CD4-positive, alpha-beta T cell treated with Interleukin-2 at 100 ng/mL for 4 hours (primary cell): ENCODE results near the gene OAF.

Source experiments
- DNase-seq: peaks from one replicate; pipeline ENCODE4 v3.0.0-alpha.2; 2020; ENCODE audit warnings: low spot score

OAF gene

DNA sequence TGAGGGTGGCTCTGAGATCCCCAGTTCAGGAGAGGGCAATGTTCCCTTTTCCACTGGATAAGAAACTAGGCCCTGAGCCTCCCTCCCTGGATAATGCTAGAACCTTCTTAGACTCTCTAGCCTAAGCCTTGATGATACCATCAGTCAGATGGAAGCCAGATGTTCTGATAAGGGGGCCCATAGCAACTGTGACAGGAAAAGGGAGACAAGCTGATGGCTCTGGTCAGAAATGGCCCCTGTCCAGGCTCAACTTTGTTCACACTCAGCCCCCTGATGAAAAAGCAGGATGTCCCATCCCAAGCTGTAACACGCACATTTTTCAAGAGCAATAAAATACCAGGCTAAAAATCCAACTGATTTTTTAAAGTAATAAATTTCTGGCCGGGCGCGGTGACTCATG lies 7.2 kb upstream of the OAF start:
- no peak for DNase-seq

DNA sequence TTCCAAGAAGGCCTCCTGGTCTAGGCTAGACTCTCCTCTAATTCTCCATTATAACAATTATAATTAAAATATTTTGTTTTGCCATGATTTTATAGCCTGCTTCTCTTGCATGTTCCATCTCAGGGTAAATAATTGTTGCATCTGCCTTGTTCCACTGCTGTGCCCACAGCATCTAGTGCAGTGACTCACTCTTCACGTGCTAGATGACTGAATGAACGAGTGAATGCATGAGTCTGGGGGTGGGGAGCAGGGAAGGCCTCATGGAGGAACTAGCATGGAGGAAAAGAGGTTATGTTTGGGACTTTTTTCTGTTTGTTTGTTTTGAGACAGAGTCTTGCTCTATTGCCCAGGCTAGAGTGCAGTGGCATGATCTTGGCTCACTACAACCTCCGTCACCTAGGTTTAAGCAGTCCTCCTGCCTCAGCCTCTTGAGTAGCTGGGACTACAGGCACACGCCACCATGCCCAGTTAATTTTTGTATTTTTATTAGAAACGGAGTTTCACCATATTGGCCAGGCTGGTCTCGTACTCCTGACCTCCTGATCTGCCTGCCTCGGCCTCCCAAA lies 5.2 kb upstream of the OAF start:
- no peak for DNase-seq

DNA sequence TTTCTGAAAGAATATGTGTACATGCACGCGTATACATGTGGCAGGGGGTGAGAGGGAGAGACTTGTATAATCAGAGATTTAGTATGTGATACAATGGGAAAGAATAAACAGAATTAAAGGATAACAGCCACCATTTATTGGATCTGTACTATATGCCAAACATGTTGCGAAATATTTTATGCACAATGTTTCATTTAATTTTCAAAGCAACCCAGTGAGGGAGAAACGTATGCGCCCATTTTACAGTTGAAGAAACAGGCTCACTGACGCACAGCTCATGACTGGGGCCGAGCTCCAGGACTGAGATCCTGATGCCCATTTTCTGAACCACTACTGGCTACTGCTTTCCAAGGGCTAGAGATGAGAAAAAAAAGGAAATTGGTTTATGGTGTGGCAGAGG lies 3.3 kb upstream of the OAF start:
- no peak for DNase-seq

DNA sequence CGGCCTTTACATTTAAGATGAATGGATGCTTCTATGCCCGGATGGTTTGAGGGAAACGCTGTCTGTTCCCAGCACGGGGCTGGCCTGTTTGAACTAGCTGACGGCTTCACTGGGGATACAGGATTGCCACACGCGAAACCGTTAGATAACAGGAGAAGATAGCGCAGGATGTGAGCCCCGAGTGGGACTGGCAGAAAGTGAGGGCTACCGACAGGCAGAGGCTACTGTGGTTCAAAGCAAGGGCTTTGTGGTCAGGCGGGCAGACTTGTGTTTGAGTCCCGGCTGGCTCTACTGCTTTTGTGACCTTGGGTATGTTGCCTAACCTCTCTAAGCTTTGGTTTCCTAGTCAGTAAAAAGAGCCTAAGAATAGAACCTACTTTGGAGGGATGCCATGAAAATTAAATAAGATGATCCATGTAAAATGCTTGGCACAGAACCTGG lies 2.8 kb upstream of the OAF start:
- DNase-seq = no peak

DNA sequence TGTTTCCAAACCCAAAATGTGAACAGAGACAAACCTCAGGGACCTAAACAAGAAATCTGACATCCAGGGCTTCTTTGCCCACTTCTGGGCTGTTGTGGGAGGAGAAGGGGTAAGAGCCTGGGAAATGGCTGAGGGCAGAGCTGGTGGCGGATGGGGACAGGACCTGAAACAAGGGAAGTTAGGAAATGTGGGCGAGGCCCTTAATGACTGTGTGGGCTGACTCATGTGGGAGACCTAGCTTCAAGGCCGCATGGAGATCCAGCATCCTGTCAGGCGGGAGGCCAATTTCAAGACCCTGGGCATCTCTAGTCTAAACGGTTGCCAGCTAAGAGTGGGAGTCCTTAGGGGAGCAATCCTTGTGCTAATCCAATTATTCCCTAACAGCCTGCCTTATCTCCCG lies 2.1 kb upstream of the OAF start:
- peak; percentile 3 for DNase-seq

DNA sequence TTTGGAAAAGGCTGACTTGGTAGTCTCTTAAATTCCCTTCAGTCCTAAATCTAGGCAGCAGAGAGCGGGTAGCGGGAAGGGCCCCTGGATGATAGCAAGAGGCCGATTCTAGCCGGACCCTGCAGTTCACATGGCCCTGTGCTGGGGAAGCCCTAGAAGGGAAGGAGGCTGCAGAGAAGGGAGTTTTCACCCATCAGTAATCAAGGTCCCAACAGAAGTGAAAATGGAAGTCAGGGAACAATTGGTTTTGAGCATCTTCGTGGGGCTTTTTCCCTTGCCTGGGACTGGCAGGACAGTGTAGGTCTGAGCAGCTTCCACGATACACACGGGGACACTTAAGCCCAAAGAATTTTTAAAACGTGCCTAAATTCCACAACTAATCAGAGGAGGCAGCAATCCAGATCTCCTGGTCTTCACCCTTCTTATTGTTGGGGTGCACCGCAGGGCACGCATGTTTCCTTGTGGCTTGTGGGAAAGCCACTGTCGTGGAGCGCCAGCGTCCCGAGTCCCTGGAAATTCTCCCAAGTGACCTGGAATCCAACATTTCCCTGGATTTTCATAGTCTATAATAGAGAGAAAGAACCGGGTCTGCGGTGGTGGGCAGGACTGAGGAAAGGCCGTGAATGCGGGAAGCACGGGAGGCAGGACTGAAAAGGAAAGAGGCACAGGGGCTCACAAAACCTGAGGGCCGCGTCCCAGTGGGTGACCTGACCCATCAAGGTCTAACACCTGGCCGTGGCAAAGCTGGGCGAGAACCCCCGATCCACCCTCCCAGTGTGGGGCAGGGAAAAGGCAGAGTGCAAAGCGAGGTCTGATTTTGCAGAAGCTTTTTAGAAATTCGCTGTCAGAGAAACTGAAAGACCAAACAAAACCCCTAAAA lies 846 bp upstream of the OAF start:
- no peak for DNase-seq

DNA sequence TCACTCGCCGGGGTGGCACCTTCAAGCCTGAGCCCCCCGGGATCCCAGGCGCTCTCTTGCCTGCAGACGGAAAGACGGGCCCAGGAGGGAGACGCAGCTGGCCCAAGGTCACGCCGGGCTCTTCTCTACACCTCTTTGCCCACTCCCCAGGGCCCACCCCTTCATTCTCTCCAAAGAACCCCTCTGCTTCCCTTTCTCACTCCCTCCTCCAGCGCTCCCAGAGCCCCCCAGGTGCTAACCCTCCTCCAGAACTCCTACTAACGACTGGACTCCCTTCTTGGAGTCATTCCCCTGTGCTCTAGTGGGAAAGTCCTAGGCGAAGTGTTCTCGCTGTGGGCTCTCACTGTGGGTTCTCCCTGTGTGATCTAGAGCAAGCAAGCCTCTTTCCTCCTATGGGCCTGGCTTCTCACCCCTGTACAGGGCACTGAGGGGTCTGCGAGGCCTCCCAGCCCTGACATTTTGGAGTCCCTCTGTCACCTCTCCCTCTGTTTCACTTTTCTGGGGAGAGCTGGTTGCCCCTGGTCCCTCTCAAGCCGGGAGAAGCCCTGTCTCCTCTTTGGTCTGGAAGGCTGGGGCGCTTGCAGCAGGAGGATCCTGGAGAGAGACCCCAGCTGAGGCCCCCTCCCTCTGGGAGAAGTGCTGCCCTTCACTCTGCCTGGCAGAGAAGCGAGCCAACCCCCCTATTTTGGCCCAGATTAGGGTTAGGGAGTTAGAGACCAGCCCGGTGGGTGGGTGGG lies 858 bp downstream of the OAF start:
- no peak for DNase-seq

DNA sequence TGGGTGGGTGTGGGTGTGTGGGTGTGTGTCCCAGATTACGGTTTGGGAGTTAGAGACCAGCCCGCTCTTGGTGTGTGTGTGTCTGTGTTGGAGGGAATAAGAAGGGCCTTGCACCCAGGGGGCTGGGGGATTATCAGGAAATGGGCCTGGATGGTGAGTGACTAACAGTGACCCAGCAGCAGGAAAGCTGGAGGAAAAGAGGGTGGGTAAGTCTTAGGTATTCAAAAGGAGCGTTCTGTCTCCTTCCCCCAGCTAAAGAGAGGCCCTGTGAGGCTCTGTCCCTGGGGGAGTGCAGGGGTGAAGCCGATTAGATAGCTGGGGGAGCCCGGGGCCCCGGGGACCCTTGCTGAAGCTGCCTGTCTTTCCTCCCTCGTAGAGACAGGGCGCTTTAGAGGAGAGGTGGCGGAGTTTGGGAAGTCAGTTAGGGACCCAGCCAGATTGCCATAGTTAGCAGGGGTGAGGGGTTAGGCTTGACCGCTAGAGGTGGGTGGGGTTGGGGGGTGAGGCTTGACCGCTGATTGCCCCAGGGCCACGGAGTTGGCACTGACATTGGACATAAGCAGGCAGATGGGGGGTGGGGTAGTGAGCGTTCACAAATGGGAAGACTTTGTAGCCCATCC lies 1.5 kb downstream of the OAF start:
- DNase-seq = no peak

DNA sequence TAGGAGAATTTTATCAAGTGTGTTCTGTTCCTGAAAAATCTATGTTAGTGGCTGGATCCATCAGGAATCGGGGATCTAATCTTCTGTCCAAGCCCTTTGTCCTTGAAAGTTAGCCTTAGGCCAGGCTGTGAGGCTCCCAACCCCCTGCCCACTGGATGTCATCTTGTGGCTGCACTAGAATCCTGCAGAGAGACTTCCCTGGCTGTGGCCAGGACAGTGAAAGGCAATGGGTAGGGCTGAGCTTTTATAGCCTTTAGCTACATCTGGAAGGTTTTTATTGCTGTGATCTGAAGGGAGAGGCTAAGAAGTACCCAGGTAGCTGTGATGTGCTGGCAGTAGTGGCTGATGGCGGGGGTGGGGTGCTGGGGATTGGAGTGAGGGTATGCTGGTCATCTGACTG lies 2.1 kb downstream of the OAF start:
- no peak for DNase-seq

DNA sequence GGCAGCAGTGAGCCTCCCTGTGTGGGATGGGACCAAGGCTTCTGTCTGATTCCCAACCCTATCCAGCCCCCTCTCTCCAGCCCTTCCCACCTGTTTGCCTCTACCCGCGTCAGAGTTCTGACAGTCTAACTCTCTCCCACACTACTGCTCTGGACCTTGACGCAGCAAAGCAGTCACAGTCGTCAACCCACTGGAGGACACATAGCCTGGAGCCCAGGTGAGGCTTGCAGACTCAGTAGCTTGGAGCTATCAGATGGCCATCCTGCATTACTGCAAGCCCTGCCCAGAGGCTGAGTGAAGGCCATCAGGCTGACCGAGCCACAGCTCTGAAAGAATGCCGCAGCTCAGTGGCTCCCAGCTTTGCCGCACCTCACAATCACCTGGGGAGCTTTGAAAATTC lies 3.7 kb downstream of the OAF start:
- DNase-seq = no peak

DNA sequence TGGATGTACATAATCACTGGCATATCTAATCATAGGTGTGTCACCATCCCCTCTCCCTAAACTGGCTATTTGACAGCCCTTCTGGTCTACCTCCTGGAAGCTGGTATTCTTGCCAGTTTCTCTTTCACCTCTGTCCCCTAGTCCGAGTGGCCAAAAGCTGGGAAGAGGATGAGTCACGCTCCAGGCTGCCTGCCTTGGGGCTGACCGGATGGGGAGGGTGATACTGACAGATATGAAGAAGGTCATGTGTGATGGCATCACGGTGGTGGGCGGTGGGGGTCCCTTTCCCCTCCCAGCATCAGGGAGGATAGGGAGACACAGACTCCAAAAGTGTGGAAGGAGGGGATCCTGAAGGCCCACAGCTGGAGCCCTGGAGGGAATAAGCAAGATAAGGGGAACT lies 4.8 kb downstream of the OAF start:
- no peak for DNase-seq

DNA sequence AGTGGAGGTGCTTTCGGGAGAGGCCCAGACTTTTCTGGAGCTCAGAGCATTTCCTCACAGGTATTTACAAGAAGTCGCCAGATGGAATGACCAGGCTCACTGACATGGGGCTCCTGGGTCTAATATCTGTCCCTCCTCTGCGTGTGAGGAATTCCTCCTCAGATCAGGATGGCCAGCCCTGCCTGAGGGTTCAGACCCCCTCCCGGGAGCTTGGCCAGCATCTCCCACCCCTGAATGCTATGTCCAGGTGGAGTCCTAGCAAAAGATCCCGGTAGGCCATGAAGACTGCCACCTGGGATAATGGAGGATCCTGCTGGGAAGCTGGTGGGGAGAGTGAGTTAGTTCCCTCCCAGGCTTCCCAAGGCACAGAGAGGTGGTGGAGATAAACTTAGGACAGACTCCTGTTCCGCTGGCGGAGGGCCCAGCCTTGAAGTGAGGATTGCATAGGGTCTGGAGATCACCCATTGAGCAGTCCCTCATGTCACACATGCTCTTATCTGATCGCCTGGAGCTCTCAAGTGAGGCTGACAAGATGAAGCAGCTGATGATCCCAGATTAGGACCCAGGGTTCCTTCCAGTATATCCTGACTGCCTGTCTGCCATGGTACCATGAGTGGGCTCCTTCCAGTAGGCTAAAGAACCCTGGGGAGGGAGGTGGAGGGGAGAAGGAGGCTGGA lies 5.7 kb downstream of the OAF start:
- DNase-seq = no peak

DNA sequence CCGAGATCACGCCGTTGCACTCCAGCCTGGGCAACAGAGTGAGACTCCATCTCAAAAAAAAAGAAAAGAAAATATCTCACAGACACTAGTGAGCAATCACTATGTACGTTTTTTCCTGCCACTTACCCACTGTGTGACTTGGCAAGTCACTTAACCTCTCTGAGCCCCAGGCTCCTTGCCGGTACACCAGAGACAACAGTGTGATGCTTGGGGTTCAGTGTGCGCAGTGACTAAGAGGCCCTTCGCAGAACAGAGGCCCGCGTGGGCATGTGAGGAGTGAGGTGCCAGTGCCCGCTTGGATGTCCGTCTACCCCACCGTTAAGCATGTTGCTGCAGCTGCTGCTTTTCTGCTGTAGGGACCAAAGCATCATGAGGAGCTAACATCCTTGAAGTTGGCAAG lies 6.7 kb downstream of the OAF start:
- DNase-seq = no peak

DNA sequence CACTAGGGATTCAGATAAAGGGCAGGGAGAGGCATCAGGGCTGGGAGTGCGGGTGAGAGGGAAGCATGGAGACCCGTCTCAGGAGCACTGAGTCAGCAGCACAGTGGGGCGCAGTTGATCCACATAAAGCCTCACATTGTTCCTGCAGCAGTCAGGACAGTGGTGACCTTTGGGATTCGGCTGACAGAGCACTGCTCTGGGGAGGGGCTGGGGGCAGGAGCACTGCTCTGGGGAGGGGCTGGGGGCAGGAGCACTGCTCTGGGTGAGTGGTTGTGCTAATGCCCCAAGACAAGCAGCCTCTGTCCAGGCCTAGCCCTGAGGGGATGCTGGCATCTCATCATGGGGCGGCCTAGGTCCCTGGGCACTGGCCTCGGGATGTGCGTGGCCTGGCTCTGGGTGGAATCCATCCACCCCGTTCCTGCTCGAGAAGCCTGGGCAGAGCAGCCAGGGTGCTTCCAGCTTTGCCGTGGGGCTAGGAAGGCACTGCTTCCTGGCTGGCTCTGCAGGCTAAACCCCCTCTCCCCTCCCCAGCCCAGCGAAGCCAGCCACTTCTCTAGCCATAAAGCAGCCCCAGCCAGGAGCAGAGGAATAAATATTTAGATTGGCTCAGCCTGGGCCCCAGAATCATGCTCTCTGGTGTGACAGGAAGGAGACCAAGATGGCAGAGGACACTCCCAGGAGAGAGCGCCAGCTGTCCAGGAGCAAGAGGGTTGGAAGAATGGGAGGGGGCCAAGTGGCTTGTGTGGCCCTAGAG lies 7.3 kb downstream of the OAF start:
- DNase-seq = no peak

DNA sequence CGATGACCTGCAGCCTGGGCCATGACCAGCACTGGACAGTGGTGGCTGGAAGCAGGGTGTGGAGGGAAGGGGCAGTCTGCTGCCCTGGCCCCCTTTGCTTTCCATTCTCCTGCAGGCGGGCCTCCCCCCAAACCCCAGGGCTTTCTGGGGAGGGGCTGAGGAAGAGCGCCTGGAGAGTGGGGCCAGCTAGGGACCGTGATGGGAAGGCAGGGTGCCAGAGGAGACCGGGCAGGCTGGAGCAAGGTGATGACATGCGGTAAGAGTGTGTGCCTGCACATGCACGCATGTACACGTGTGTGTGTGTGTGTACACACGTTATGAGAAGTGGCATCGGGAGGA lies 7.8 kb downstream of the OAF start:
- DNase-seq = no peak

DNA sequence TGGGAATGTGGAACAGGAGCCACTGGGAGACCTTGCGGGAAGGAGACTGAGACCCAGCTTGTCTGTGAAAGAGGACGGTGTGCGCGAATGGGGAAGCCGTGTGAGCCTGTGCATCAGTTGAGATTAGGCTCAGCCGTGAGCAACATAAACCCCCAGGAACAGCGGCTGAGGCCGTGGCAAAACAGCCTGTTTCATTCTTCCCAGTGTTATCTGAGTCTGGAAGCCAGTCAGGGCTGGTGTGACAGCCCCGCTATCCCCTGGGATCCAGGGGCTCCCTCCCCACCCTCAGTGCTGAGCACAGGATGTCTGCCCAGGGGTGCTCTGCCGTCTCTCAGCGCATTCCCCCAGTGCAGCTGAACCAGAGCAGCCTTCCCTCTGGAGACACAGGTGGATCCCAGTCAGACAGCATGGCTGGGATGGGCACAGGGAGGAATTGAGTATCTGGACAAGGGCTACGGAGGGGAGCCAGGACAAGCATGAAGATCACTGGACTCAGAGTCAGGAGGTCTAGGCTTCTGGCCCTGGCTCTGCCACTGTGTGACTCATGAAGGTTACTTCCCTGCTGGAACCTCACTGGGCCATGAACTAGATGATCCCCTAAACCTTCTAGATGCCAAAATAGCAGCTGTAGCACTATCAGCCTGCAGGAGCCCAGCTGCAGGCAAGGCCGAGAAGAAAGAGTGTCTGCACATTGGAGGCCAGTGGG lies 8.6 kb downstream of the OAF start:
- no peak for DNase-seq

DNA sequence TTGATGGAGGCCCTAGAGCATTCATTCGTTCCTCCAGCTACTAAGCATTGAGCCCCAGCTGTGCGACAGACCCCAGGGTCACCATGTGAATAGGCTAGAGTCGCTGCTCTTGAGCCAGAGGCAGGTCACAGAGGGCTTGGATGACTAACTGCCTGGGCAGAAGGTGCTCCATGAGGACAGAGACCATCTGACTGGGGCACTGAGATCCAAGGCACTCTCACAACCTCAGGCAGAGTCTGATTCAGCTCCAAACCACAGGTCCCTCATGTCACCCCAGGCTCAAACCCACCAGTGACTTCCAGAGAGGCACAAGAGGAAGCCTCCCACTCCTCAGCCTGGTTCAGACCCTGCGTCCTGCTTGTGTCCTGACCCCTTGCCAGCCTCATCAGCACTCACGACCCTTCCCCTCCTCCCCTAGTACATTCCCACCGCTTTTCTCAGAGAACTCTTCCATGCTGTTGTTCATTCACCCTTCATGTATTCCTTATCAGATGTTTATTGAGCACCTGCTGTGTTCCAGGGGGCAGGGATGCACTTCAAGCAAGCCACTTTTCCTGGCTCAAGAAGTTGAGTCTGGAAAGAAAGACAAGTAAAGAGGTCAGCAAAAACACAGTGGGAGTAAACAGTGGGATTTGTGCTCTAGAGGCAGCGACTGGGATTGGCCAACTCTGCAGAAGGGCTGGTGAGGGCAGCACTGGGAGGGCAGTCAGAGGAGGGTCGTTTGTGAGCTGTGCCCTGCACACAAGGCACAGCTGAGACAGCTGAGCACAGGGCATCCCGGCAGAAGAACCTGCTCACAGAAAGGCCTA lies 9.3 kb downstream of the OAF start:
- no peak for DNase-seq

DNA sequence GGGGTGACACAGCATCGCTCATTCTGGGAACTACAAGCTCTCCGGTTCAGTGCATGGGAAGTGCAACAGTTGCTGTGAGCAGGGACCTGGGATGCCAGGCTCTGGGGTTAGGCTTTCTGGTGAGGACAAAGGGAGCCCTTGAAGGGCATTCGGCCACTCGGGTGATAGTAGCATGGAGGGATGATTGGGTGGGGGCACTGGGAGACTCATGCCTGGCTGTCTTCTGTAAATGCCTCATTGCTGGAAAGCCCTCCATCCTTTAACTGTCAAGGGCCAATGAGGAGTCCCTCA lies 9.9 kb downstream of the OAF start:
- no peak for DNase-seq

DNA sequence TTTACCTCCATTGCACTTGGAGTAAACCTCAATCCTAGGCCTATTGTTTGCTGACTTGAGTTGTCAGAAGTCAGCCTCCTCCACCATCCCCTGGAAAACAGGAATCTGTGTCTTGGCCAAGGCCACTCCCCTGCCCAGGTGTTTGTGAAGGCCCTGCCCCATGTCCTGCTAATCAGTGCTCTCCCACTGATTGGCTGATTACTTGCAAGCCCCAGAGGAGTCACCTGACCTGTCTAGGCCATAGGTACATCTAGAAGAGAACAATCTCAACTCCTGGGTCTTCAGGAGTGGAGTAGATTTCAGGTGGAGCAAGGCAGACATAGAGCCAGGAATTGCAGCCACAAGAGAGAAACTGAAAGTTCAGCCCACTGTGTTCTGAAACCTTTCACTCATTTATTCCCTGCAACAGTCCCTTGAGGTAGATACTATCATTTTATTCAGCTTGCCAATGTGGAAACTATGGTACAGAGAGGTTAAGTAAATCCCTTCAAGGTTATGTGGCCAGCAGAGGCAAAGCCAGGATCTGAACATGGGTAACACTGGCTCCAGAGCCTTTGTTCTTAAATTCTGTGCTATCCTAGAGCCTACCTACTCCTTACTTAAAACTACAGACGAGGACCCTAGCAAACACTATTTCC lies 10.4 kb downstream of the OAF start:
- DNase-seq = no peak

DNA sequence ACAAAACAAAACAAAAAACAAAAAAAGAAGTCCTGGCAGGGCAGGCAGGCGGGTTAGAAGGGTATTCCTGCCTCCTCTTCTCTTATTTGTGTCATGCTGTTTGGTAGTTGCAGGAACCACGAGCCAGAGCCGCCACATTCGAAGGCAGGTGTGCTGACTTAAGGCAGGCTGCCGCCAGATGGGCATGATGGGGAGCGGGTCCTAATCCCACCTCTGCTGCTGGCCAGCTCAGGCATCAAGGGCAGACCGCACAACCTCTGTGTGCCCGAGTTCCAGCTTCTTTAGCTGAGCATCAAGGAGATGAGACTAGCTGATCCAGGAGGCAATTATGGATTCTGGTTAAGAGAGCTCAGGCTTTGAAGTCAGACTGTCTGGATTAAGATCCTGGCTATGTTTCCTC lies 12.1 kb downstream of the OAF start:
- DNase-seq = no peak
